Natural killer cell (primary cell): ENCODE results near the gene THAP3. TPM values are rescaled to one million over a fixed set of nuclear protein-coding genes. Genes with fewer than 3 reads are reported as not detected.

Experiments
- ATAC-seq, 3 donors: fragments of 150-1000 bp in 2 of 3; fragments of 200-7000 bp in 1 of 3; cut with Tn5 transposase; 1 replicate in 1 of 3; 2 replicates in 2 of 3; pipeline ENCODE4 v1.10.0; 2021; ENCODE audit warnings: mild to moderate bottlenecking in 2 of 3, moderate library complexity in 2 of 3
- DNase-seq, 2 donors: peaks; one replicate each; pipeline versions ENCODE4 v3.0.0 to v3.0.0-alpha.2; 2013 to 2021; ENCODE audit warnings: mixed read lengths in 1 of 2
- H3K27ac ChIP-seq: one replicate; pipeline ENCODE4 v1.5.1; 2013; ENCODE audit warnings: mild to moderate bottlenecking, low read length
- H3K27me3 ChIP-seq: one replicate; pipeline ENCODE4 v1.6.1; 2013; ENCODE audit warnings: low read length; ENCODE audit not compliant: control insufficient read depth, insufficient read depth
- H3K36me3 ChIP-seq: one replicate; pipeline ENCODE4 v1.6.1; 2013; ENCODE audit warnings: low read length; ENCODE audit not compliant: control insufficient read depth, insufficient read depth
- H3K4me1 ChIP-seq: one replicate; pipeline ENCODE4 v1.6.1; 2013; ENCODE audit warnings: low read length; ENCODE audit not compliant: control insufficient read depth, insufficient read depth
- H3K4me3 ChIP-seq: one replicate; pipeline ENCODE4 v1.5.1; 2013; ENCODE audit warnings: low read length
- H3K9me3 ChIP-seq: one replicate; pipeline ENCODE4 v1.6.1; 2013; ENCODE audit warnings: low read length; ENCODE audit not compliant: control insufficient read depth, insufficient read depth
- H3K27ac Mint-ChIP-seq, 2 donors: one replicate each; pipeline ENCODE4 v1.8.0; 2022; ENCODE audit warnings: mild to moderate bottlenecking in 2 of 2, mixed read lengths in 2 of 2, moderate library complexity in 1 of 2
- H3K27me3 Mint-ChIP-seq, 2 donors: one replicate each; pipeline ENCODE4 v1.8.0; 2022; ENCODE audit warnings: low read depth in 2 of 2, mixed read lengths in 2 of 2
- H3K36me3 Mint-ChIP-seq: one replicate; pipeline ENCODE4 v1.8.0; 2022; ENCODE audit warnings: mixed read lengths
- H3K4me1 Mint-ChIP-seq, 2 donors: one replicate each; pipeline ENCODE4 v1.8.0; 2022; ENCODE audit warnings: mixed read lengths in 2 of 2
- H3K4me3 Mint-ChIP-seq: one replicate; pipeline ENCODE4 v1.8.0; 2022; ENCODE audit warnings: mild to moderate bottlenecking, moderate library complexity, mixed read lengths
- H3K9me3 Mint-ChIP-seq, 2 donors: one replicate each; pipeline ENCODE4 v1.8.0; 2022; ENCODE audit warnings: mixed read lengths in 2 of 2
- CTCF ChIP-seq: fragments of 200-600 bp; IDR thresholded peaks from one replicate; pipeline ENCODE4 v1.8.0; 2022; ENCODE audit warnings: antibody characterized with exemption
- WGBS: methylation state at CpG from one replicate; pipeline ENCODE4 v1.1.7; 2013; ENCODE audit warnings: missing lambda C conversion rate; ENCODE audit not compliant: insufficient coverage; 5-methylcytosine and 5-hydroxymethylcytosine counted together
- intact Hi-C: fragments of 100-400 bp; cut with micrococcal nuclease; formaldehyde crosslinking; loops from one replicate; pipeline ENCODE4 v1.14.2; 2022
- total RNA-seq, 4 donors: library from RNA; stranded (reverse); fragments of 120-200 nt in 1 of 4; gene quantifications; one replicate each; pipeline versions ENCODE4 v1.2.3 to v1.2.4, GENCODE V29; 2013 to 2022

THAP3 gene
- total RNA-seq, 3 donors from 2014 or later (not counting 1 experiment from before 2014, with no cell fraction given) = 11.7 to 23.4 (median 23.1) TPM

DNA sequence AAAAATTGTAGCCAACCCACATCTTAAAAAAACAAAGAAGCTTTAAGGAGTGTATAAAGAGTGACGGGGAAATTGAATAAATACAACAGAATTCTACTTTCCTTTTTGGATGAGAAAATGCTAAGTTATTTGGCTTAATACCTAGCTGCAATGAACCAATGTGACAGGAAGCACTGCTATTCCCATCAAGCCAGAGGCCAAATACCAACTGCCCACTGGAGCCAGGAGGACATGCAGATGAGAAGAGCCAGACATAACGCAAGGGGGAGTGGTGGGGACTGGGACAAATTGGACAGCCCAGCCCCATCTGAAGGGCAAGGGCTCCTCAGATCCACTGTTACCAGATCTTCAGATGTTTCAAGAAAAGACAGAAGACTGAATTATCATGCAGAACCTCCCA is 51.3 kb downstream of the THAP3 start:
- ATAC-seq (no peak), DNase-seq (no peak)
- H3K9me3 Mint-ChIP-seq = no peaks in the 10 kb centered on the region
- no peak overlapping the region for H3K4me3 Mint-ChIP-seq
- H3K27me3 ChIP-seq = no peaks in the 10 kb centered on the region
- no peaks in the 10 kb centered on the region for H3K4me1 ChIP-seq
- no peak overlapping the region for H3K27ac Mint-ChIP-seq
- H3K4me1 Mint-ChIP-seq = peaks cover 0 to 5% of the 10 kb centered on the region in 2 donors
- intact Hi-C loops = no loop called here
- H3K27me3 Mint-ChIP-seq = no peaks in the 10 kb centered on the region
- H3K4me3 ChIP-seq = no peak overlapping the region
- WGBS = 100% methylated on average over 1 of the region's 2 CpGs
- TF ChIP-seq CTCF = no peak
- peaks cover 31% of the 10 kb centered on the region for H3K36me3 ChIP-seq
- H3K27ac ChIP-seq = no peak overlapping the region
- H3K36me3 Mint-ChIP-seq = peaks cover 9% of the 10 kb centered on the region
- H3K9me3 ChIP-seq = no peaks in the 10 kb centered on the region

Other genes with a start within 250 kb of the THAP3 start
- 10 to 100 TPM; 11.5 to 16.9 (median 15.4) TPM for gene ACOT7, start 231.1 kb upstream of the THAP3 start, total RNA-seq
- gene HES2, start 204.9 kb upstream of the THAP3 start, total RNA-seq = not detected
- gene ESPN, start 200.1 kb upstream of the THAP3 start, total RNA-seq = 1 to 10 TPM; 1.1 to 2.0 (median 1.7) TPM
- 10 to 100 TPM; 14.5 to 41.5 (median 19.9) TPM for gene TNFRSF25, start 158.7 kb upstream of the THAP3 start, total RNA-seq
- 1 to 10 TPM in 1 of 3 donors, under 1 TPM in 2; 0.16 to 1.1 (median 0.54) TPM for gene PLEKHG5, start 133.2 kb upstream of the THAP3 start, total RNA-seq
- 10 to 100 TPM; 40.7 to 53.3 (median 52.0) TPM for gene NOL9, start 70.4 kb upstream of the THAP3 start, total RNA-seq
- gene TAS1R1, start 69.6 kb upstream of the THAP3 start, total RNA-seq = not detected
- 10 to 100 TPM; 45.6 to 56.4 (median 54.0) TPM for gene ZBTB48, start 44.9 kb upstream of the THAP3 start, total RNA-seq
- 10 to 100 TPM; 23.5 to 37.8 (median 28.9) TPM for gene KLHL21, start 22.0 kb upstream of the THAP3 start, total RNA-seq
- 10 to 100 TPM in 2 of 3 donors, 1 to 10 TPM in 1; 7.3 to 14.2 (median 10.9) TPM for gene PHF13, start 11.1 kb upstream of the THAP3 start, total RNA-seq
- 10 to 100 TPM; 28.7 to 40.1 (median 36.2) TPM for gene DNAJC11, start 76.9 kb downstream of the THAP3 start, total RNA-seq
- gene CAMTA1, start 160.6 kb downstream of the THAP3 start, total RNA-seq = 10 to 100 TPM; 40.6 to 53.3 (median 44.9) TPM